ENCODE data around the gene PRR33. TPM values are rescaled to one million over a fixed set of nuclear protein-coding genes. Genes with fewer than 3 reads are reported as not detected.

The PRR33 gene
- total RNA-seq, 2 donors from 2014 or later: 0.14 TPM; not detected in 1

- intact Hi-C loops (cut with DNase I): loop anchor here in 1 of 2 donors (10.0 kb wide), 1 partner anchor 48 kb away; the partner anchor contains the start of gene MRPL23
Observed at GRCh38 chr11:1896468-1896867, 4.8 kb upstream of the PRR33 start.

GRCh38 chr11:1894759-1895158 lies 3.1 kb upstream of the PRR33 start:
- intact Hi-C loops (cut with DNase I): loop anchor here in 1 of 2 donors (10.0 kb wide), 1 partner anchor 50 kb away; the partner anchor contains the start of gene MRPL23
- DNase-seq (ENCODE audit: low spot score): no peak

More at GRCh38 chr11:1896468-1896867, 4.8 kb upstream of the PRR33 start:
- no peak for DNase-seq (ENCODE audit: low spot score)

GRCh38 chr11:1893581-1894359 lies 2.1 kb upstream of the PRR33 start:
- intact Hi-C loops (cut with DNase I): loop anchor here (1.0 to 10.0 kb wide), 2 partner anchors 23 to 51 kb away; partner anchors contain the start of gene MRPL23 (in 1 of the 2)
- no peak for DNase-seq (ENCODE audit: low spot score)

- no peak for DNase-seq (ENCODE audit: low spot score)
- intact Hi-C loops (cut with DNase I): loop anchor here in 1 of 2 donors (10.0 kb wide), 1 partner anchor 52 kb away; the partner anchor contains the start of gene MRPL23
Observed at GRCh38 chr11:1892558-1892957, 863 bp upstream of the PRR33 start.

GRCh38 chr11:1892116-1892515 lies 421 bp upstream of the PRR33 start:
- intact Hi-C loops (cut with DNase I): loop anchor here in 1 of 2 donors (10.0 kb wide), 1 partner anchor 53 kb away; the partner anchor contains the start of gene MRPL23
- peak; percentile 79 for DNase-seq (ENCODE audit: low spot score)

GRCh38 chr11:1890856-1891830 lies 552 bp downstream of the PRR33 start:
- DNase-seq (ENCODE audit: low spot score): peak; percentile 79

GRCh38 chr11:1889941-1890855 lies 1.5 kb downstream of the PRR33 start:
- intact Hi-C loops (cut with DNase I): loop anchor here in 1 of 2 donors (10.0 kb wide), 2 partner anchors 55 to 265 kb away; partner anchors contain the start of gene MRPL23
- DNase-seq (ENCODE audit: low spot score): peak; percentile 76

More at GRCh38 chr11:1890856-1891830, 552 bp downstream of the PRR33 start:
- intact Hi-C loops (cut with DNase I): loop anchor here in 1 of 2 donors (10.0 kb wide), 1 partner anchor 54 kb away; the partner anchor contains the start of gene MRPL23

- intact Hi-C loops (cut with DNase I): loop anchor here in 1 of 2 donors (10.0 kb wide), 1 partner anchor 265 kb away; no protein-coding TSS in a partner anchor
- DNase-seq (ENCODE audit: low spot score): peak; percentile 86
Observed at GRCh38 chr11:1889224-1889930, 2.3 kb downstream of the PRR33 start.

GRCh38 chr11:1888811-1889210 lies 2.9 kb downstream of the PRR33 start:
- DNase-seq (ENCODE audit: low spot score): peak; percentile 79
- intact Hi-C loops (cut with DNase I): loop anchor here in 1 of 2 donors (10.0 kb wide), 1 partner anchor 266 kb away; no protein-coding TSS in a partner anchor

GRCh38 chr11:1888347-1888753 lies 3.3 kb downstream of the PRR33 start:
- peak; percentile 76 for DNase-seq (ENCODE audit: low spot score)
- intact Hi-C loops (cut with DNase I): loop anchor here in 1 of 2 donors (10.0 kb wide), 1 partner anchor 266 kb away; no protein-coding TSS in a partner anchor

GRCh38 chr11:1887451-1888346 lies 4.0 kb downstream of the PRR33 start:
- DNase-seq (ENCODE audit: low spot score): peak; percentile 73
- intact Hi-C loops (cut with DNase I): loop anchor here in 1 of 2 donors (10.0 kb wide), 1 partner anchor 267 kb away; no protein-coding TSS in a partner anchor

- DNase-seq (ENCODE audit: low spot score): peak; percentile 45
- intact Hi-C loops (cut with DNase I): loop anchor here in 1 of 2 donors (10.0 kb wide), 1 partner anchor 268 kb away; no protein-coding TSS in a partner anchor
Observed at GRCh38 chr11:1886551-1886950, 5.1 kb downstream of the PRR33 start.

- intact Hi-C loops (cut with DNase I): loop anchor here (5.0 to 10.0 kb wide), 4 partner anchors 33 to 1042 kb away; partner anchors contain the start of genes POLR2L (in 1 of the 2), TNNT3 (in 1 of the 2) and TSPAN4 (in 1 of the 2)
Observed at GRCh38 chr11:1884303-1884700, 7.4 kb downstream of the PRR33 start.

GRCh38 chr11:1883346-1884302 lies 8.1 kb downstream of the PRR33 start:
- peak; percentile 70 for DNase-seq (ENCODE audit: low spot score)

More at GRCh38 chr11:1884303-1884700, 7.4 kb downstream of the PRR33 start:
- DNase-seq (ENCODE audit: low spot score): no peak

More at GRCh38 chr11:1883346-1884302, 8.1 kb downstream of the PRR33 start:
- intact Hi-C loops (cut with DNase I): loop anchor here (5.0 to 10.0 kb wide), 4 partner anchors 34 to 1041 kb away; partner anchors contain the start of genes POLR2L (in 1 of the 2), TNNT3 (in 1 of the 2) and TSPAN4 (in 1 of the 2)
